HG02870 (cell line): ENCODE measurements around the gene POGK.
"Not testable (repeated sequence)": the region's sequence is repeated elsewhere in the genome, so short reads cannot be mapped to it uniquely, and the experiment has no call there.

Experiments used
- ATAC-seq: cut with Tn5 transposase; IDR thresholded peaks from one replicate; pipeline ENCODE4 v1.9.1; 2021; ENCODE audit warnings: mild to moderate bottlenecking, moderate library complexity; ENCODE audit not compliant: unreplicated experiment

The POGK gene

GRCh38 chr1:166838766-166839599, at the start of gene POGK:
Gene POGK (plus strand): TSS chr1:166839475. CDS start chr1:166840957, 1,482 bp downstream.
- peak; percentile 96 for ATAC-seq

DNA sequence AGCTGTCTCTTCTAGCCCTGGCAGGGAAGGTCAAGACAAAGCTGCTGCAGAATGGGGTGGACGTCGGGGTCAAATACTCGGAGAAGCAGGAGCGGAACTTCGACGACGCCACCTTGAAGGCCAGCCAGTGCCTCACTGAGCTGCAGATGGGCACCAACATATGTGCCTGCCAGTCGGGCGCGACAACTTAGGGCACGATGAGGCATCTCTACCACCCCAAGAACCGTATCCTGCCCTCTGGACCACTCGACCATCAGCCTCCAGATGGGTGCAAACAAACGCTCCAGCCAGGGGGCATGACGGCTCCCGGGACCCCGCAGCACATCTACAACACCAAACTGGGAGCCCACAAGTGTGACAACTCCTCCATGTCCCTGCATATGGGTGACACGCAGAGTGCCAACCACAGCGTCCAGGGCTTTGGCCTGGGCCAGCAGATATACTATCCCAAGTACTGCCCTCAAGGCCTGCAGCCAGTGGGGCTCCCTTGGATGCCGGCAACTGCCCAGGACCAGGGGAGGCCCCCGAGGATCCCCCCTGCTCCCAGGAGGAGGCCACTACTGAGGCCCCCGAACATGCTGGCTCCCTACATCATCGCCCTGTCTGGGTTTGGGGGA, 42.5 kb upstream of the POGK start:
- ATAC-seq: no peak

DNA sequence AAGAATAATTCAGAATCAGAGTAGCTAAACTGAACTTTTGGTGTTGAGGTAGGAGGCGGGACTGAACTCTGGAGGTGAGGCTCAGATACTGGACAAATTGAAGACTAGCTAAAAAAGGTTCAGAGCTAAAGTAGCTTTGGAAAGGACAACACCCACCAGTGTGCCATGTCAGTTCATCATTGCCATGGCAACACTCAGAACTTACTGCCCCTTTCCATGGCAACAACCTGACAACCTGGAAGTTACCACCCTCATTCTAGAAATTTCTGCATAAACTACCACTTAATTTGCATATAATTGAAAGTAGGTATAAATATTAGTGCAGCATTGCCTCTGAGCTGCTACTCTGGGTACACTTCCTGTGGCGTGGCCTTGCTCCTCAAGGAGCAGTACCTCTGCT, 30.3 kb upstream of the POGK start:
- no peak for ATAC-seq

- ATAC-seq: no peak
Observed at GRCh38 chr1:166811691-166812090, 27.6 kb upstream of the POGK start.

- no peak for ATAC-seq
Observed at GRCh38 chr1:166813508-166814223, 25.6 kb upstream of the POGK start.

GRCh38 chr1:166814611-166815010, 24.7 kb upstream of the POGK start:
- ATAC-seq: no peak

DNA sequence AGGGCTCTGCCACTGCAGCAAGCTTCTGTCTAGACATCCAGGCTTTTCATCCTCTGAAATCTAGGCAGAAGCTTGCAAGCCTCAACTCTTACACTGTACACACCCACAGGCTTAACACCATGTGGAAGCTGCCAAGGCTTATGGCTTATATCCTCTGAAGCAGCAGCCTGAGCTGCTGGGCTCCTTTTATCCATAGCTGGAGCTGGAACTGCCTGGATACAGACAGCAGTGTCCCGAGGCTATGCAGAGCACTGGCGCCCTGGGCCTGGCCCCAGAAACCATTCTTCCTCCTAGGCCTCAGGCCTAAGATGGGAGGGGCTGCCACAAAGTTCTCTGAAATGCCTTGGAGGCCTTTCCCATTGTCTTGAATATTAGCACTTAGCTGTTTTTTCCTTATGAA, 19.3 kb upstream of the POGK start:
- no peak for ATAC-seq

DNA sequence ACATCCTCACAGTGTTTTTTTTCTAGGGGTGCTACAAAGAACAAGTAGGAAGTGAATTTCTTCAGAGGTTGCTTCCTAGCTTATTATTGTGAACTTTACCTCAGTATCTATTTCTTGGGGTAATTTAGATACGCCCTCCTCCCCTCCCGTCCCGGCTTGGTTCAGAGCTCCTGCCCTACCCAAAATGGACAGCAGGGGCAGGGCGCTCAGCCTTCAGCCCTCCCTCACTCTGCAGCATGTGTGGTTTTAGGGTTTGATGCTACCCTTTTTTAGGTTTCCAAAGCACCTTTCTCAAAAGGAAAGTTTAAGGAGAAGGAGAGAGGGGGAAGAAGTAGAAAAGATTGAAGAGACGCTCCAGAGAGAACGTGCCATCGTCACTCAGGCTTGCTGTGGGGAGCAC, 16.9 kb upstream of the POGK start:
- peak; percentile 61 for ATAC-seq

DNA sequence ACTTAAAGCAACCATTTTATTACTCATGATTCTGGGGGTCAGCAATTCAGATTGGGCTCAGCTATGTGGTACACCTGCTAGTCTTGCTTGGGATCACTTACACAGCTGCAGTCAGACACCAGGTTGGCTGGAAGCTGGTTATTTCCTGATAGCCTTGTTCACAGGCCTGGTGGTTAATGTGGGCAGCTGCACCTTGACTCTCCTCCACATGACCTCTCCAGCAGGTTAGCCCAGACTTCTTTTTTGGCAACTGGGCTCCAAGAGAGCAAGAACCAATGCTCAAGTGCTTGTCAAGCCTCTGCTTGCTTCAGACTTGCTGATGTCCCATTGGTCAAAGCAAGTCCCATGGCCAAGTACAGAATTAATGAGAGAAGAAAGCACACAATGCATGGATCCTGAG, 11.8 kb upstream of the POGK start:
- ATAC-seq: no peak

DNA sequence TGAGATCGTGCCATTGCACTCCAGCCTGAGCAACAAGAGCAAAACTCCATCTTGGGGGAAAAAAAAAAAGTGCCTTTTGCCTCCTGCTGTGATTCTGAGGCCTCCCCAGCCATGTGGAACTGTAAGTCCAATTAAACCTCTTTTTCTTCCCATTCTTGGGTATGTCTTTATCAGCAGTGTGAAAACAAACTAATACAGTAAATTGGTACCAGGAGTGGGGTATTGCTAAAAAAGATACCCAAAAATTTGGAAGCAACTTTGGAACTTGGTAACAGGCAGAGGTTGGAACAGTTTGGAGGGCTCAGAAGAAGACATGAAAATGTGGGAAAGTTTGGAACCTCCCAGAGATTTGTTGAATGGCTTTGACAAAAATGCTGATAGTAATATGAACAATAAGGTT, 9.5 kb upstream of the POGK start:
- not testable (repeated sequence) for ATAC-seq

DNA sequence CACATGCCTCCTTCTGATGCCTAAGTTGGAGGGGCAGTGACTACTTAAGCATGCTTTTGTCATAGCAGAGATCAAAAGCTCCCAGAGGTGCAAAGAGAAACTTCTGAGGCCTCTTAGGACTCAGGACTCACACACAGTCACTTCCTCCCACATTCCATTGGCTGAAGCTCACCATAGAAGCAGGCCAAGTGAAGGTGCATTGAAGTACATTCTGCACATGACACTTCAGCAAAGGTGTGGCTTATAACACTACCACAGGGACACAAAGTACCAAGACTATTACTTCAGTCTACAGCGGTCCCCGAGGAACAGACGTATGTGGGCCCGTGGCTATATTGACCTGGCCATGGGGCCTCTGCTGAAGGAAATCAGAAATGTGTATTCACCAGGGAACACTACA, 2.5 kb upstream of the POGK start:
- no peak for ATAC-seq

- peak; percentile 20 for ATAC-seq
Observed at GRCh38 chr1:166839600-166840308, 479 bp downstream of the POGK start.

- no peak for ATAC-seq
Observed at GRCh38 chr1:166840309-166841274, 1.3 kb downstream of the POGK start.

DNA sequence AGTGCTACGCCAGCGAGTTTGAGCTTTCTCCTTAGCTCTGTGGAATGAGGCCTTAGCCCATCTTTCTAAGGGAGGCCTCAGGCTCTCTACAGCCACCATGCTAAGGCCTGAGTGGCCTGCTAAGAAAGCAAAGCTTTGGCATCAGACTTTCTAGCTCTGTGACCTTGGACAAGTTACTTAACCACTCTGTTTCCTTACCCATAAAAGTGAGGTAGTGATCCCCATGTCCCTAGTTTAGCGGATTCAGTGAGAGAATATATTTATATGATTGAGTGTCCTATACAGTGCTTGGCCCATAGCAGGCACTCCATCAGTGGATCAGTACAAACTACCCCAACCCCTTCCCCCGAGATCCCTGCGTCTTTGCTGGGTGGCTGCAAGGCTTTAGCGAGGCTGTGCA, 4.0 kb downstream of the POGK start:
- ATAC-seq: no peak

DNA sequence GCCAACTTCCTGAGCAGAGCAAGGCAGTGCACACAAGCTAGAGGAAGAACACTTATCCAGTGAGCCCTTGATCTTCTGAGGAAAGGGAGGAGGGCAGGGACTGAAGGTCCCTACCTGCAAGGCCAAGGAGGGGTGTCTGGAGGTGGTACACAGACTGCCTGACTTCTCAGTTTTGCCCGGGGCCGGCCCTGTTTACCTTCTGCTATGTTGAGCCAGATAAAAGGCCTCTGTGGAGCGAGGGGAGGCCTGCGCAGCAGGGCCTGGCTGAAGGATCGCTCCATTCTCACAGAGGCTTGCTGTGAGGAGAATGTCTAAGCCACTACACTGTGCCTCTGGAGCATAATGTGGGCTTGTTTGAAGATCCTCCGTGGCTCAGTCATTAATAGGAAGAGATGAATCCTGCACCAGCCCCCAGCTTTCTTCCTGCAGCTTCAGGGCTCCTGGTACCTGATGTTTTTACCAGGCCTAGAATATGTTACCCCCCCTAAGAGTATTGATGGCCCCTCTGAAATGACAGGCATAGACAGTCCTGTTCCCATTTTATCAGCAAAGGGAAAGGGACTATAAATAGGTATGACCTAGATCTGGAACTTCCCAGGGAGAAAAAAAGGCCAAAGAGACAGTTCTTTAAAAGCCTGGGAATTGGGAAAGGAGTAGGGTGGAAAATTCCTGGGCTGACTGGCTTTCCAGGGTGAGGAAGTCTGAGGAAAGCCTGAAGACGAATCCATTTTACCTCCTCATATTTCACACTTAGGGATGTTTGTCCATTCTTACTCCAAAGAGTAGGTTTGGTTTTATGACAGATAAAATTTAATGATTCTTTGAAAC, 4.7 kb downstream of the POGK start:
- no peak for ATAC-seq

- ATAC-seq: no peak
Observed at GRCh38 chr1:166844791-166845190, 5.5 kb downstream of the POGK start.

DNA sequence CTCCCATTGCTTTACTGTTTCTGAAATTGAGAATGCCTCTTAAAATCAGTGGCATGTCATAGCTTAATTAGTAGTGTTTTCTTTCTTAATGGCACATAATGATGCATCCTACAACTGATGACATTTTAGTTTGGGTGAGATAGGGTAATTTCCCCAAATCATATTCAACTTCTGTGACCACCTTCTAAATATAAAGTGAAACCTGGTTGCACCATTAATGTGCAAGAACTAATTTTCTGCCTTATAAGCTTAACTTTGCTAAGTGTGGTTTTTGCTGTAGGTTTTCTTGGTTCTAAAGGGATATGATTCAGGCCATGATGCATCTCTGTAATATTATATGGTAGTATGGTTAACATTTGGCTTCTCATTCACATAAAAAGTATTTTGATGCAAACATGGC, 8.9 kb downstream of the POGK start:
- ATAC-seq: no peak

DNA sequence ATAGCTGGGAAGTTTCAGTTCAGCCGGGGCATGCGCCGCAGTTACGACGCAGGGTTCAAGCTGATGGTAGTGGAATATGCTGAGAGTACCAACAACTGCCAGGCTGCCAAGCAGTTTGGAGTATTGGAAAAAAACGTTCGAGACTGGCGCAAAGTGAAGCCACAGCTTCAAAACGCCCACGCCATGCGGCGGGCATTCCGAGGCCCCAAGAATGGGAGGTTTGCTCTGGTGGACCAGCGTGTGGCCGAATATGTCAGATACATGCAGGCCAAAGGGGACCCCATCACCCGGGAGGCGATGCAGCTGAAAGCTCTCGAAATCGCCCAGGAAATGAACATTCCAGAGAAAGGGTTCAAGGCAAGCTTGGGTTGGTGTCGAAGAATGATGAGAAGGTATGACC, 9.9 kb downstream of the POGK start:
- ATAC-seq: no peak

GRCh38 chr1:166852918-166853317, 13.6 kb downstream of the POGK start:
- no peak for ATAC-seq
